Nephron progenitor cell (in vitro differentiated cells): ENCODE measurements around the gene METTL25B.
A peak's percentile ranks its signal among the peaks of the same experiment; 100 is the strongest.

Experiments used
- DNase-seq: peaks from one replicate; pipeline ENCODE4 v3.0.0; 2021
- H3K27ac Mint-ChIP-seq: 2 replicates; pipeline ENCODE4 v1.8.0; 2021; ENCODE audit warnings: mild to moderate bottlenecking, moderate library complexity, mixed read lengths
- H3K27me3 Mint-ChIP-seq: 2 replicates; pipeline ENCODE4 v1.8.0; 2021; ENCODE audit warnings: mild to moderate bottlenecking, low read depth, mixed read lengths; ENCODE audit not compliant: poor library complexity
- H3K36me3 Mint-ChIP-seq: 2 replicates; pipeline ENCODE4 v1.8.0; 2021; ENCODE audit warnings: low read depth, mixed read lengths
- H3K4me1 Mint-ChIP-seq: 2 replicates; pipeline ENCODE4 v1.8.0; 2021; ENCODE audit warnings: mixed read lengths
- H3K4me3 Mint-ChIP-seq: 2 replicates; pipeline ENCODE4 v1.8.0; 2021; ENCODE audit warnings: mild to moderate bottlenecking, moderate library complexity, mixed read lengths
- H3K9me3 Mint-ChIP-seq: 2 replicates; pipeline ENCODE4 v1.8.0; 2021; ENCODE audit warnings: mild to moderate bottlenecking, moderate library complexity, mixed read lengths
- CTCF ChIP-seq: fragments of 200-600 bp; sonication (generic); IDR thresholded peaks from 2 replicates; pipeline ENCODE4 v1.5.0; 2021; ENCODE audit warnings: antibody characterized with exemption

Gene METTL25B

GRCh38 chr1:156712626-156713025 is 15.6 kb upstream of the METTL25B start:
- no peak for DNase-seq
- peak overlapping the region; percentile 99 for H3K27ac Mint-ChIP-seq
- H3K36me3 Mint-ChIP-seq = peaks cover 25% of the 10 kb centered on the region
- no peak for TF ChIP-seq CTCF
- no peaks in the 10 kb centered on the region for H3K9me3 Mint-ChIP-seq
- H3K27me3 Mint-ChIP-seq = peaks cover 3% of the 10 kb centered on the region
- peak overlapping the region; percentile 50 for H3K4me3 Mint-ChIP-seq
- H3K4me1 Mint-ChIP-seq = peaks cover 84% of the 10 kb centered on the region

- Mint-ChIP-seq H3K4me1 (peaks cover 70% of the 10 kb centered on the region), H3K36me3 (peaks cover 25% of the 10 kb centered on the region), H3K9me3 (no peaks in the 10 kb centered on the region), H3K27ac (peak overlapping the region; percentile 74), H3K4me3 (peak overlapping the region; percentile 18), H3K27me3 (no peaks in the 10 kb centered on the region)
- TF ChIP-seq CTCF = no peak
- no peak for DNase-seq
Observed at GRCh38 chr1:156714830-156715229, 13.4 kb upstream of the METTL25B start.

GRCh38 chr1:156717351-156717750 is 10.9 kb upstream of the METTL25B start:
- Mint-ChIP-seq H3K4me3 (no peak overlapping the region), H3K36me3 (peaks cover 30% of the 10 kb centered on the region), H3K27me3 (no peaks in the 10 kb centered on the region), H3K27ac (no peak overlapping the region), H3K9me3 (no peaks in the 10 kb centered on the region), H3K4me1 (peaks cover 60% of the 10 kb centered on the region)
- TF ChIP-seq CTCF = no peak
- no peak for DNase-seq

- H3K4me3 Mint-ChIP-seq = no peak overlapping the region
- H3K27ac Mint-ChIP-seq = peak overlapping the region; percentile 99
- no peaks in the 10 kb centered on the region for H3K9me3 Mint-ChIP-seq
- H3K4me1 Mint-ChIP-seq = peaks cover 50% of the 10 kb centered on the region
- H3K36me3 Mint-ChIP-seq = peaks cover 36% of the 10 kb centered on the region
- H3K27me3 Mint-ChIP-seq = no peaks in the 10 kb centered on the region
- no peak for DNase-seq
- TF ChIP-seq CTCF = no peak
Observed at GRCh38 chr1:156721131-156721530, 7.1 kb upstream of the METTL25B start.

- Mint-ChIP-seq H3K4me1 (peaks cover 47% of the 10 kb centered on the region), H3K4me3 (no peak overlapping the region), H3K27me3 (no peaks in the 10 kb centered on the region), H3K9me3 (no peaks in the 10 kb centered on the region), H3K36me3 (peaks cover 34% of the 10 kb centered on the region), H3K27ac (peak overlapping the region; percentile 99)
- no peak for DNase-seq
- TF ChIP-seq CTCF = no peak
Observed at GRCh38 chr1:156721535-156721934, 6.7 kb upstream of the METTL25B start.

GRCh38 chr1:156725683-156726280 is 2.5 kb upstream of the METTL25B start:
- Mint-ChIP-seq H3K9me3 (no peaks in the 10 kb centered on the region), H3K36me3 (peaks cover 27% of the 10 kb centered on the region), H3K4me1 (peaks cover 36% of the 10 kb centered on the region), H3K27ac (no peak overlapping the region), H3K4me3 (no peak overlapping the region), H3K27me3 (no peaks in the 10 kb centered on the region)
- DNase-seq = peak; percentile 92
- TF ChIP-seq CTCF = peak; percentile 91
